NT2/D1 (cell line): ENCODE measurements around the gene KCND3.

Experiments
- SUZ12 ChIP-seq: IDR thresholded peaks from 2 replicates; pipeline ENCODE4 v1.6.1; 2011; ENCODE audit not compliant: insufficient read length, insufficient read depth; ENCODE audit errors: extremely low read depth
- YY1 ChIP-seq: IDR thresholded peaks from 2 replicates; pipeline ENCODE4 v1.6.1; 2011; ENCODE audit not compliant: insufficient read length, insufficient read depth
- ZNF274 ChIP-seq: IDR thresholded peaks from 2 replicates; pipeline ENCODE4 v1.6.1; 2011; ENCODE audit warnings: mild to moderate bottlenecking, low read depth, low read length

GRCh38 chr1:111851552-111851951, 137.9 kb downstream of the KCND3 start:
- TF ChIP-seq ZNF274 (no peak), YY1 (no peak), SUZ12 (no peak)
